Neural cell (in vitro differentiated cells): ENCODE data around the gene GNA12.
"Not testable (repeated sequence)": the region's sequence is repeated elsewhere in the genome, so short reads cannot be mapped to it uniquely, and the experiment has no call there.

ENCODE experiments used
- CTCF ChIP-seq: fragments of 450-650 bp; IDR thresholded peaks from 2 replicates; pipeline ENCODE4 v1.5.1; 2014; ENCODE audit warnings: antibody characterized with exemption, mild to moderate bottlenecking, moderate library complexity; ENCODE audit not compliant: poor library complexity, severe bottlenecking
- EP300 ChIP-seq: fragments of 450-650 bp; conservative IDR thresholded peaks from 2 replicates; pipeline ENCODE4 v1.6.1; 2014; ENCODE audit warnings: antibody characterized with exemption, mild to moderate bottlenecking, moderate library complexity; ENCODE audit not compliant: poor library complexity, severe bottlenecking
- EZH2 ChIP-seq: fragments of 200-600, 300-800 bp; shearing (Covaris generic), sonication (generic); IDR thresholded peaks from 2 replicates; pipeline ENCODE4 v1.6.1; 2014; ENCODE audit warnings: antibody characterized with exemption, low read length, borderline replicate concordance, mild to moderate bottlenecking; ENCODE audit not compliant: insufficient read depth, poor library complexity, severe bottlenecking
- MXI1 ChIP-seq: fragments of 450-650 bp; conservative IDR thresholded peaks from 2 replicates; pipeline ENCODE4 v1.6.1; 2014; ENCODE audit warnings: antibody characterized with exemption, mild to moderate bottlenecking; ENCODE audit not compliant: poor library complexity, severe bottlenecking
- POLR2AphosphoS5 ChIP-seq: IDR thresholded peaks from 2 replicates; pipeline ENCODE4 v1.6.1; 2012
- RAD21 ChIP-seq: fragments of 450-650 bp; conservative IDR thresholded peaks from 2 replicates; pipeline ENCODE4 v1.6.1; 2014; ENCODE audit warnings: antibody characterized with exemption, mild to moderate bottlenecking, moderate library complexity

GRCh38 chr7:2724036-2724435 is 120.1 kb downstream of the GNA12 start:
- TF ChIP-seq EZH2, CTCF, MXI1, EP300, RAD21, POLR2AphosphoS5: not testable (repeated sequence)
